HG03342 (cell line): ENCODE measurements around the gene CACNA1C.
A peak's percentile ranks its signal among the peaks of the same experiment; 100 is the strongest.

Experiments
- ATAC-seq: cut with Tn5 transposase; IDR thresholded peaks from one replicate; pipeline ENCODE4 v1.9.1; 2021; ENCODE audit warnings: mild to moderate bottlenecking, moderate library complexity; ENCODE audit not compliant: unreplicated experiment

CACNA1C gene

GRCh38 chr12:2052826-2053678 lies at the start of gene CACNA1C:
Gene CACNA1C, plus strand, starts transcription at chr12:2052987. Its CDS starts 576 bp downstream, at chr12:2053563.
- no peak for ATAC-seq

GRCh38 chr12:2003676-2004112 lies 49.1 kb upstream of the CACNA1C start:
- peak; percentile 14 for ATAC-seq

GRCh38 chr12:2004113-2004929 lies 48.5 kb upstream of the CACNA1C start, which contains the start of gene DCP1B:
Gene DCP1B, minus strand, starts transcription at chr12:2004457. Its CDS starts 26 bp downstream, at chr12:2004431.
- ATAC-seq: peak; percentile 97

GRCh38 chr12:2008677-2009076 lies 44.1 kb upstream of the CACNA1C start:
- ATAC-seq: no peak

DNA sequence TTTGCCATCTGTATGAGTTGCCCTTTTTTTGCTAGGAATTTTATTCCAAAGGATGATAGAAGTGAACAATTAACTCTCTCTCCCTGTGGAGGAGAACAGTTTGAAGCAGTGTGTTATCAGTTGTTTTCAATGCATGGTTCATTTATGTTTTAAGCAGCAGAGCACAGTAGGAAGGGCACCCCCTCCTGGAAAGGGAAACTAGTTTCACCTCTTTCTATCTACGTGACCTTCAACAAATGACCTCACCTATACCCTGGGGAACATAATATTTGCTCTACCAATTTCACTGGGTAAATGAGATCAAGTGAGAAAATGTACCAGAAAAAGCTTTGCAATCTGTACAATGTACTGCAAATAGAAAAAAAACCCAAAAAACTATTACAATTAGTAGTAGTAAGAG lies 43.2 kb upstream of the CACNA1C start:
- no peak for ATAC-seq

- no peak for ATAC-seq
Observed at GRCh38 chr12:2011643-2012607, 40.9 kb upstream of the CACNA1C start.

GRCh38 chr12:2013086-2013485 lies 39.7 kb upstream of the CACNA1C start:
- ATAC-seq: no peak

GRCh38 chr12:2013527-2014223 lies 39.1 kb upstream of the CACNA1C start:
- no peak for ATAC-seq

DNA sequence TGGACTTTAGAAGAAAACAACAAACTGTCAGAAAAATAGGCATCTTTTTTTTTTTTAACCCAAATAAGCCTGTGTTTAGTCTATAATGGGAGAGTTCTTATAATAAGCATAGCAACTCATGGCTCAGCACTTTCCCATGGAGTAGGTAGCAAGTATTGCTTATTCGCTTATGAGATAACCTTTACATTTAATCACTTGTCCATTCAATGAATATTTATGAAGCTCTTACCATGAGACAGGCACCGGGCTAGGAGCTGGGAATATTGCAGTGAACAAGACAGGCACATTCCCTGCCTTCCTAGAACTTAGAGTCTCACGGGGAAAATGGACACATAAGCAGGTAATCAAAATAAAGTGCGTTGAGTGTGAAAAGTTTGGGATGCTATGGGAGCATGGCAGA lies 38.6 kb upstream of the CACNA1C start:
- no peak for ATAC-seq

GRCh38 chr12:2016862-2017545 lies 35.8 kb upstream of the CACNA1C start:
- ATAC-seq: no peak

DNA sequence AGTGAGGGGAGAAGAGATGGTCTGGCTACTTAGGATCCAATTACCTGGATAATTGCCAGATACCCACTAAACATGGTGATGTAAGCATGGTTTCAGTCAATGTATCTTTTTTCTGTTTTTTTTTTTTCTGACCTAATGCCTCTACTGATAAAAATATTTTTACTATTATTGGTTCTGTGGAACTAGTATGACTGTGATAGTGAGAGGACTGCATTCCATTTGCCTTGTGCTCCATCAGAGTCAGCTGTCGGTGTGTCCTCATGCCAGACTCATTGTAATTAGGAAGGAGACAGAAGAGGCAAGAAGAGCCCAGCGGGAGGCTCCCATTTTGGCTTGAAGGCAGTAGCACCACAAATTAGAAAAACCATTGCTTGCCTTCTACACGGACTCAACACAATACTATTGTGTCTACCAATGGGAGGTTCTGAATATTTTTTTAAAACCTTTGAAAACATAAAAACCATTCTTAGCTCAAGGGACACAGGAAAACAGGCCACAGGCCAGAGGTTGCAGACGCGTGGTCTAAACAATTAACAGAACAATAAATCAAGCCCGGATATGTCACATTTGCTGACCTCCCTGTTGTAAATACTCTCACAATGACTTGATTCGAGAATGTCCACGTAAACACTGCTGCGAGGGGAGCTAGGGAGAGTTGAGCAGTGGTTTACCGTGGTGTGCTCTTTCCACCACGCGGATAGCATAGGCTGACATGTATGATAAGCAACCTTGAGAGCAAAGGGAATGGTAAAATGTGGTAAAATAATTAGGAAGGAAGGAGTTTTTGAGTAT lies 35.0 kb upstream of the CACNA1C start:
- no peak for ATAC-seq

DNA sequence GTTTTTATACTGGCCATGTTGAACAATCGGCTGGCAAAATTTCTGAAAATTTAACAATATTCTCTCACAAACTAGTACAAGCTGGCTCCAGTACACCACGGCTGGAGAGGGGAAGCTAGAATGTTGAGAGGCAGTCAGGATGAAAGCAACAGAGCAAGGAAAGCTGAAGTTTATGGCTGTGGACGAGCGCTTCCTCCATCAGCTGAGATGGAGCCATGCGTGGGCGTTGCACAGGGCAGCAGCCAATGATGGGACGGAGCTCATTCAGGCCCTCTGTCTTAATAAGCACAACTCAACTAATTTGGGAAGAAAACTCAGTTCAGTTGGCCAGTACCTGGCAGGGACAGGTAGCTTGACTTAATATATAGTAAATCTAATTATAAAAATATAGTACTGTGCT lies 34.4 kb upstream of the CACNA1C start:
- ATAC-seq: no peak

- ATAC-seq: no peak
Observed at GRCh38 chr12:2019126-2019525, 33.7 kb upstream of the CACNA1C start.

DNA sequence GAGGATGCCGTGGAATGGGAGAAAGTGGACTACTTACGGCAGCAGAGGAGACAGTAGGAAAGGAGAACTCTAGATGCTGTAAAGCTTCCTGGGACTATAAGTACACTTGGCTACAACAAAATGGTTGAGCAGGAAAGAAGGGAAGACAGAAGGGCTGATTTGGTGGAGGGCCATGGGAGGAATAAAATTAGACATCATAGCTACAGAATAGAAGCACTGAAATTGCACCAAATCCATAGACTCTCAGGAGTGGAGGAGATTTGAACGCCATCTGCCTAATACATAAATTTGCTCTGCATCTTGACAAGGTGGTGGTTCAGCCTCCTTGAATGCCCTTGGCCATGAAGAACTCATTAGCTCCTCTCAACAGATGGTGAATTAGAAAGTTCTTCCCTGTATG lies 32.3 kb upstream of the CACNA1C start:
- ATAC-seq: no peak

DNA sequence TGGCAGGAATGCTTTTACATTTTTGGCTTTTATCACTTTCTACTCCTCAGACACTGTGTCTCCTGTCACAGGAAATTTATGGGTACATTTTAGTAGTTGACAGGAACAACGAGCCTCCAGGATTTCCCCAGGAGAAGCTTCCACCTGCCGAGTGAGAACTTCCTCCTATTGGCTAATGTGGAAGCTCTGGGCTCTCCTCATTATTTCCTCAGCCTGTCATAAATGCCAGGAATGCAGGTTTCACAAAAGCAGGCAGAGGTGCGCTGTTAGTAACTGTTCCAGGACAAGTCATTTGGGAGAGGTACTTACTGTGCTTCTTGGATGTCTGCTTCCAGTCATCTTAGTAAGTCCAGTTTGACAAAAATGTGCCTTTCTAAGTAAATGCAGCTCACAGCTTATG lies 29.4 kb upstream of the CACNA1C start:
- ATAC-seq: no peak

DNA sequence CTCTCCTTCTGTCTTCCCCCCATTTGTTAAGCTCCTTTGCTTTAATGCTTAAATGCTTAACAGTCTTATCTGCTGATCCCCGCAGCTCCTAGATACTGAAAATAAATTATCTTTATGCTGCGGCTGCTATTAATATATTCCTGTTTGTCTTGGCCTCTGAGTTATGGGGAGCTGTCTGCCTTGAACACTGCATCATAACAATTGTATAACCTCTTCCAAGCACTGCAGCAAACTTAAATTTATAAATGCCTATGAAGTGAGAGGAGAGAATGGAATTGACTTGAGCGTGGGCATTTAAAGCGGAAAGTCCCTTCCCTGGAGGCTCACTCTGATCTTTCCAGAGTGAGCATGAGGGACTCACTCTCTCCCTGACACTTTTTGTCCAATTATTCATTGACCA lies 25.4 kb upstream of the CACNA1C start:
- no peak for ATAC-seq

GRCh38 chr12:2029851-2030250 lies 22.9 kb upstream of the CACNA1C start:
- ATAC-seq: no peak

DNA sequence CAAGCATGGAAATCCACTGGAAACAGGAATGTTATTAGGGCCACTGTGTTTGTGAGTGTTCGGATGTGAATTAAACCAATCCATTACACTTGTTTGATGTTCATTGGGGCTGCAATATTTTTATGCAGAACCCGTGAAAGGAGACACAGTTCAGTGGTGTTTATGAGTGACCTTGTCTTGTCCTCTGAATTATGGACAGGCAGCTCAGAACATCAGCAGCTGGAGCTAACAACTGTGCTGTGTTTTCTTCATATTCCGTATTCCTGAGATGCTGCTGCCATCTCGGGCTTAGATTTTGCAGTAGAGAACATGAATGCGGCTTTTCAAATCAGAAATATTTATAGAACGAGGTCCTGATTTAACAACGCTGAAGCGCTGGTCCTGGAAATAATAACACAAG lies 20.3 kb upstream of the CACNA1C start:
- no peak for ATAC-seq
